KBM-7 (cell line): ENCODE measurements around the gene CEP85L.

Experiments used
- DNase-seq: peaks from one replicate; pipeline ENCODE4 v3.0.0-alpha.2; 2015
- in situ Hi-C: fragments of 300-500 bp; cut with MboI; formaldehyde crosslinking; loops from 2 replicates; pipeline ENCODE4 v1.14.3; 2020; ENCODE audit warnings: low sequenced_read_pairs, low pct_unique_long_range_greater_than_20kb, mixed read lengths

Gene CEP85L

GRCh38 chr6:118632359-118632758, 19.0 kb downstream of the CEP85L start:
- in situ Hi-C loops = no loop called here
- DNase-seq = no peak

GRCh38 chr6:118630923-118631322, 20.5 kb downstream of the CEP85L start:
- no peak for DNase-seq
- in situ Hi-C loops = no loop called here

GRCh38 chr6:118630067-118630466, 21.3 kb downstream of the CEP85L start:
- in situ Hi-C loops = no loop called here
- DNase-seq = no peak

GRCh38 chr6:118627724-118628123, 23.7 kb downstream of the CEP85L start:
- in situ Hi-C loops = no loop called here

GRCh38 chr6:118625833-118626232, 25.6 kb downstream of the CEP85L start:
- DNase-seq = no peak
- in situ Hi-C loops = no loop called here

More at GRCh38 chr6:118627724-118628123, 23.7 kb downstream of the CEP85L start:
- no peak for DNase-seq

- no peak for DNase-seq
- in situ Hi-C loops = no loop called here
These were observed 29.5 kb downstream of the CEP85L start for GRCh38 chr6:118621799-118622470.

- DNase-seq = no peak
- in situ Hi-C loops = no loop called here
These were observed 31.2 kb downstream of the CEP85L start for GRCh38 chr6:118620202-118620601.

GRCh38 chr6:118618676-118619377, 32.6 kb downstream of the CEP85L start:
- in situ Hi-C loops = no loop called here

GRCh38 chr6:118617417-118617816, 34.0 kb downstream of the CEP85L start:
- in situ Hi-C loops = no loop called here
- DNase-seq = no peak

More at GRCh38 chr6:118618676-118619377, 32.6 kb downstream of the CEP85L start:
- peak; percentile 63 for DNase-seq

- in situ Hi-C loops = no loop called here
- no peak for DNase-seq
These were observed 40.1 kb downstream of the CEP85L start for GRCh38 chr6:118611334-118611733.

- in situ Hi-C loops = no loop called here
- no peak for DNase-seq
These were observed 44.5 kb downstream of the CEP85L start for GRCh38 chr6:118606858-118607257.

- no peak for DNase-seq
- in situ Hi-C loops = no loop called here
These were observed 45.1 kb downstream of the CEP85L start for GRCh38 chr6:118606268-118606667.

- no peak for DNase-seq
- in situ Hi-C loops = no loop called here
These were observed 48.0 kb downstream of the CEP85L start for GRCh38 chr6:118603372-118603771.

GRCh38 chr6:118602300-118602699, 49.1 kb downstream of the CEP85L start:
- no peak for DNase-seq
- in situ Hi-C loops = no loop called here

- no peak for DNase-seq
- in situ Hi-C loops = loop anchor here (25.0 kb wide), 1 partner anchor 311 kb away; no protein-coding TSS in a partner anchor
These were observed 53.1 kb downstream of the CEP85L start for GRCh38 chr6:118598324-118598723.

- DNase-seq = no peak
- in situ Hi-C loops = loop anchor here (25.0 kb wide), 1 partner anchor 310 kb away; no protein-coding TSS in a partner anchor
These were observed 53.8 kb downstream of the CEP85L start for GRCh38 chr6:118597636-118598035.

- DNase-seq = no peak
- in situ Hi-C loops = loop anchor here (25.0 kb wide), 1 partner anchor 310 kb away; no protein-coding TSS in a partner anchor
These were observed 54.5 kb downstream of the CEP85L start for GRCh38 chr6:118596774-118597320.

GRCh38 chr6:118594877-118595276, 56.5 kb downstream of the CEP85L start:
- DNase-seq = peak; percentile 63
- in situ Hi-C loops = loop anchor here (25.0 kb wide), 1 partner anchor 308 kb away; no protein-coding TSS in a partner anchor

GRCh38 chr6:118591897-118592296, 59.5 kb downstream of the CEP85L start:
- no peak for DNase-seq
- in situ Hi-C loops = loop anchor here (25.0 kb wide), 1 partner anchor 305 kb away; no protein-coding TSS in a partner anchor
